Activated CD8-positive, alpha-beta memory T cell treated with anti-CD3 and anti-CD28 coated beads, Interleukin-2, amount 50 U/mL, for 4 hours (primary cell): ENCODE data around the gene SHFL.

ENCODE experiments used
- DNase-seq: peaks from one replicate; pipeline ENCODE4 v3.0.0-alpha.2; 2020

Gene SHFL

GRCh38 chr19:10088949-10089554 is 2.9 kb downstream of the SHFL start:
- no peak for DNase-seq

DNA sequence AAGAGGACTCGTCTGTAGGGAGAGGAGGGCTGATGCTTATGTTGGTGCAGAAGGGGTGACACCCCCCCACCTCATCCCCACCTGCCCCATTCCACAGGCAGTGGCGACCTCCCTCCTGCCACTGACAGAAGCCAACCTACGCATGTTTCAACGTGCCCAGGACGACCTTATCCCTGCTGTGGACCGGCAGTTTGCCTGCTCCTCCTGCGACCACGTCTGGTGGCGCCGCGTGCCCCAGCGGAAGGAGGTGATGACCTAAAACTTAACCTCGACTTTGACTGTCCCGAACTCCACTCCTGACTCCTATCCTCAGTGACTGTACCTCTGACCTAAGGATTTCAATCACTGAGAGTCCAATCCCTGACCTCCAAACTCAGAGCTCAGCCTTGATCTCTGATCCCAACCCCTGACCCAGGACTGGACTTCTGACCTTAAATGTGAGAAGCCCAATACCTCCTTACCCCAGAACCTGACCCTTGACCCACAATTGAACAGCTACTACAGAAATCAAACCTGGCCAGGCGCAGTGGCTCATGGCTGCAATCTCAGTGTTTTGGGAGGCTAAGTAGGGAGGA is 3.8 kb downstream of the SHFL start:
- DNase-seq = no peak

GRCh38 chr19:10091370-10091687 is 5.2 kb downstream of the SHFL start:
- DNase-seq = no peak

DNA sequence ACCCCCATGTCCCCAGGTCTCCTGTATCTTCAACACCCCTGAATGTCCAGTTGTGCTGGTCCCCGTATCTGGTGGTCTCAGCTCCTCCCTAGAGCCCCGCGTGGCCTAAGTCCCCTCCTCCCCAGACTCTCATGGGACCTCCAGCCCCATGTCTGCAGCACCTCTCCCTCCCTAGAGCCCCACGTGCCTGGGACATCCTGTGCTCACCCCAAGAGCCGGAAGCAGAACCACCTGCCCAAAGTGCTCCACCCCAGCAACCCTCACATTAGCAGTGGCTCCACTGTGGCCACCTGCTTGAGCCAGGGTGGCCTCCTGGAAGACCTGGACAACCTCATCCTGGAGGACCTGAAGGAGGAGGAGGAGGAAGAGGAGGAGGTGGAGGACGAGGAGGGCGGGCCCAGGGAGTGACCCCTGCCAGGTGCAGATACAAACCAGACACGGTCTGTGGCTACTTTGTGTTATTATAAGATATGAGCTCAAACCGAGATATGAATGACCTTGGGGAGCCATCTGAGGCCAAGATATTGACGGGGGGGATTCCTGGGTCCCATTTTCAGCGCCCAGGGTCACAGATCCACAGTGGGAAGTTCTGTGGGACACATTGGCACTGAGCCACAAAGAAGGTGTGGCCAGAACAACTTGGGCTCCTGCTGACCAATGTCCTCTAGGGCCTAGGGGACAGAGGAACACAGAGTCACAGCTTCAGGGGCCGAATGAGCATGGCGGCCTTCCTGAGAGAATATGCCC is 6.0 kb downstream of the SHFL start:
- DNase-seq = no peak

DNA sequence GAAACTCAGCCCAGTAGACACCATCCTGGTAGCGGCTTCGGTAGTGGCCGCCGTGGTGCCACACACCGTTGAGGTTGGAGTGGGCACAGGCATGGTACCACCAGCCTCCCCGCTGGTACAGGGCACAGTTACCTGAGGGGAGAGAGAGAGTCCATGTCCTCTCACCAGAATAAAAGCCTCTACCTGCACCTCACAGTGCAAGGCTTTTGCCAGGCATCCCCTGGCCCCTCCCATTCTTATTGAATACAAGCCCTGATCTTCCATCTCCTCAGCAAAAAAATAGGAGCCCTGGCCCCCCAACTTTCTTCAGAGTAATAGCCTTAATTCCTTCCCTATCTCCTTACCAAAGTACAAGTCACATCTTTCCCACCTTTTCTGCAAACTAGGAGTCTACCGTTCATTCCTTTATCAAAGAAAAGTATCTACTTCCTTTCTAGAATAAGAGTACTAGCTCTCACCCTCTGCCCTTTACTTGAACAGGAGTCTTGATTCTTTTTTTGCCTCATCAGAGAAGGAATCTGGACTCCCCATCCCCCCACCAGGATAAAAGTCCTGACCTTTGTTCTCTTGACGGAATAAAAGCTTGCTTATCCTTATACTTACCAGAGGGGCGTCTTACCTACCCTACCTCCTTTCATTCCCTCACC is 6.7 kb downstream of the SHFL start:
- DNase-seq = no peak

GRCh38 chr19:10093295-10094186 is 7.4 kb downstream of the SHFL start:
- no peak for DNase-seq

DNA sequence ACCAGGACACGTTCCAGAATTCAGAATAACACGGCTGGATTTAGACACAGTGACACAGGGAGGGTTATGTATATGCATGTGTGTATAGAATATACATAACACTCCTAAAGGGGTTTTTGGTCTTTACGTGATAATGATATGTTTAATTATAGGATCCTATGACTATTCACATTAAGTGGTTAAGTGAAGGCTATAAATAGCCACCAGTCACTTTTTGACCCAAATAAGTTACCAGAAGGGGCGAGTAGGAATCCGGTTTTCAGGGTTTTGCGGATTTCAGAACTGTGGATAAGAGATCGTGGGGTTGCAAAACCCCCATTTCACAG is 9.5 kb downstream of the SHFL start:
- no peak for DNase-seq

DNA sequence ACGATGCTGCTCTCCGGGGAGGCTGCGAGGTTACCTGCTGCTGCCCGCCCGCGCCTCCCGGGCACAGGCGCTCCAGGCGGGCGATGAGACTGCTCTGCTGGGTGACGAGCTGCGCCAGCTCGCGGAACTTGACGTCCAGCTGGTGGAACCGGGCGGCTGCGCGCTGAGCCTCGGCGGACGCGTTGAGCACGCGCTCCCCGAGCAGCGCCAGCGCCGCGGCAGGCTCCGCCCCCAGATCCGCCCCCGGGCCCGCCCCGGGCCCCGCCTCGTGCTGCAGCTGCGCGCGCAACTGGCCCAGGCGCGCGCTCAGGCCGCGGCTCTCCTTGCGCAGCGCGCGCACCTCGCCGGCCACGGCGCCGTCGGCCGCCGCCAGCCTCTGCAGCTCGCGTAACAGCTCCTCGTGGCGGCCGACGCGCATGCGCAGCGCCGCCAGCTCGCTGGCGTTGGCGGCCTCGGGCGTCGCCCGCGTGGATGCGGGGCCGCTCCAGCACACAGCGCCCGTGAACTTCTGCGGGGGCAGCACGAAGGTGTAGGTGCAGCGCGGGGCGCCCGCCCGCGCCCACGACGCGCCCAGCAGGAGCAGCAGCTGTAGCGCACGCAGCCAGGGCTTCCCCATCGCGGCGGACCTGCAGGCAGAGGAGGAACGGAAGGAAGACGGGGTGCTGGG is 10.0 kb downstream of the SHFL start:
- DNase-seq = peak; percentile 90

DNA sequence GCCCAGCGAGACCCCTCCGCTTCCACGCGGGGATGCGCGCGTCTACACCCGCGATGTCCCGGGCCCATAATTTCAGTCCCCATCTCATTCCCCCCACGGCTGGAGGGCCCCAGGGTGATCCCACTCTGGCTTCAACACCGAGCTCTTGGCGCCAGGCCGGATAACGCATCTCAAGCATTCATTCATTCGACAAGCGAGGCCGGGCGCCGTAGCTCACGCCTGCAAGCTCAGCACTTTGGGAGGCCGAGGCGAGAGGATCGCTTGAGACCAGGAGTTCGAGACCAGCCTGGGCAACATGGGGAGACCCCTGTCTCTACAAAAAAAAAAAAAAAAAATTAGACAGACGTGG is 10.5 kb downstream of the SHFL start:
- DNase-seq = no peak

- DNase-seq = no peak
These were observed 14.2 kb downstream of the SHFL start for GRCh38 chr19:10100163-10100785.

DNA sequence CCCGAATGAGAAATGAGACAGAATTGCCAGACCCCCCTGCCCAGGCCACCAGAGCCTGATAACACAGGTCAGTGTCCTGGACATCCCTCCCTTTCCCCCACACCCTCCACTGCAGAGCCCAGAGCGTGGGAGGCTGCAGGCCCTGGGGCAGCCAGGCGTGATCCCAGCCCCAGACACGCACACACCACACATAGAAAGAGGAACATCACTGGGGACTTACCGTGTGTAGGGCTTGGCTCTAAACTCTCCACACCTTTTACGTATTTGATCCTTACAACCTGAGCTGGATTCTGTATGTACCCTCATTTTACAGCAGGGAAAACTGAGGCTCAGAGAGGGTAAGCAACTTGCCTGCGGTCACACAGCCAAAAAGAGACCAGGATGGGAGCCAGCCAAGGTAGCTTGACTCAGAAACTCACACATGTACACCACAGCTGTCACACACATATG is 16.7 kb downstream of the SHFL start:
- no peak for DNase-seq

GRCh38 chr19:10104130-10104513 is 18.0 kb downstream of the SHFL start:
- no peak for DNase-seq

- peak; percentile 75 for DNase-seq
These were observed 18.8 kb downstream of the SHFL start for GRCh38 chr19:10104665-10105508.

GRCh38 chr19:10105509-10106099 is 19.5 kb downstream of the SHFL start:
- peak; percentile 77 for DNase-seq

- DNase-seq = peak; percentile 95
These were observed 20.2 kb downstream of the SHFL start, which contains the start of gene PPAN for GRCh38 chr19:10106100-10106936. TSS of gene PPAN (plus strand) at chr19:10106362. CDS start at chr19:10106395, 33 bp downstream.

- no peak for DNase-seq
These were observed 21.1 kb downstream of the SHFL start for GRCh38 chr19:10107254-10107653.

GRCh38 chr19:10107817-10108367 is 21.8 kb downstream of the SHFL start:
- no peak for DNase-seq

DNA sequence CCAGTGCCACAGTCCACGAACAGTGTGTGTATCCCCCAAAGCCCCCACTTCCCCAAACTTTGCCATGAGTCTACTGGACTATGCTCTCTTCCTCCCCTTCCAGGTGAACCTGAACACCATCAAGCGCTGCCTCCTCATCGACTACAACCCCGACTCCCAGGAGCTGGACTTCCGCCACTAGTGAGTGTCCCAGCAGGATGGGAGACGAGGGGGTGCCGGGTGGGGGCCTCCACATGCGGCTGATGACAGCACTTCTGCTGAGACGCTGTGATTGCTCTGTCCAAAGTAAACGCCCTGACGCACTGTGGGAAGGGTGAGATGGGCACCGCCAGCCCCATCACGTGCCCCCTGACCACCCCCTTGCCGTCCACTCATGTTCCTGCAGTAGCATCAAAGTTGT is 23.4 kb downstream of the SHFL start:
- no peak for DNase-seq
